GM18508 (cell line): Measurements from ENCODE around the gene CMTM8.

ENCODE experiments used
- ATAC-seq: cut with Tn5 transposase; IDR thresholded peaks from one replicate; pipeline ENCODE4 v1.9.1; 2021; ENCODE audit warnings: moderate number of reproducible peaks; ENCODE audit not compliant: insufficient read depth, unreplicated experiment

Gene CMTM8

GRCh38 chr3:32274306-32274705, 35.8 kb downstream of the CMTM8 start:
- no peak for ATAC-seq

GRCh38 chr3:32275506-32275905, 37.0 kb downstream of the CMTM8 start:
- no peak for ATAC-seq

- no peak for ATAC-seq
Observed at GRCh38 chr3:32276279-32276841, 37.9 kb downstream of the CMTM8 start.

GRCh38 chr3:32278714-32279113, 40.2 kb downstream of the CMTM8 start:
- no peak for ATAC-seq

- ATAC-seq: no peak
Observed at GRCh38 chr3:32280262-32280910, 41.9 kb downstream of the CMTM8 start.

GRCh38 chr3:32281570-32282106, 43.2 kb downstream of the CMTM8 start:
- ATAC-seq: no peak

- no peak for ATAC-seq
Observed at GRCh38 chr3:32282578-32283154, 44.2 kb downstream of the CMTM8 start.

- ATAC-seq: no peak
Observed at GRCh38 chr3:32283304-32283703, 44.8 kb downstream of the CMTM8 start.

GRCh38 chr3:32284443-32285212, 46.1 kb downstream of the CMTM8 start:
- no peak for ATAC-seq

- no peak for ATAC-seq
Observed at GRCh38 chr3:32285891-32286290, 47.4 kb downstream of the CMTM8 start.

- ATAC-seq: no peak
Observed at GRCh38 chr3:32288819-32289218, 50.3 kb downstream of the CMTM8 start.

- ATAC-seq: no peak
Observed at GRCh38 chr3:32290619-32291018, 52.1 kb downstream of the CMTM8 start.

- ATAC-seq: no peak
Observed at GRCh38 chr3:32292085-32292796, 53.8 kb downstream of the CMTM8 start.

- no peak for ATAC-seq
Observed at GRCh38 chr3:32293903-32294302, 55.4 kb downstream of the CMTM8 start.

- no peak for ATAC-seq
Observed at GRCh38 chr3:32296251-32297204, 58.0 kb downstream of the CMTM8 start.

GRCh38 chr3:32297366-32297765, 58.9 kb downstream of the CMTM8 start:
- ATAC-seq: no peak

GRCh38 chr3:32301426-32301825, 62.9 kb downstream of the CMTM8 start:
- no peak for ATAC-seq

GRCh38 chr3:32302601-32303398, 64.3 kb downstream of the CMTM8 start:
- ATAC-seq: no peak

- ATAC-seq: no peak
Observed at GRCh38 chr3:32303399-32303747, 64.9 kb downstream of the CMTM8 start.
